Stomach smooth muscle (tissue), 2 donors: ENCODE data around the gene MYOT.
"Not testable (repeated sequence)": the region's sequence is repeated elsewhere in the genome, so short reads cannot be mapped to it uniquely, and the experiment has no call there.

Experiments used
- H3K27ac ChIP-seq: one replicate; pipeline ENCODE4 v1.7.0; 2013; ENCODE audit warnings: mild to moderate bottlenecking, low read length, inconsistent platforms
- H3K27me3 ChIP-seq, 2 donors: one replicate each; pipeline ENCODE4 v1.7.0; 2013; ENCODE audit warnings: low read length in 2 of 2; ENCODE audit not compliant: insufficient read depth in 2 of 2, control insufficient read depth in 1 of 2
- H3K36me3 ChIP-seq, 2 donors: one replicate each; pipeline ENCODE4 v1.7.0; 2013; ENCODE audit warnings: low read length in 2 of 2; ENCODE audit not compliant: control insufficient read depth in 2 of 2, insufficient read depth in 2 of 2
- H3K4me1 ChIP-seq: one replicate; pipeline ENCODE4 v1.7.0; 2013; ENCODE audit warnings: low read length; ENCODE audit not compliant: control insufficient read depth, insufficient read depth
- H3K4me3 ChIP-seq, 2 donors: one replicate each; pipeline ENCODE4 v1.7.0; 2013; ENCODE audit warnings: low read length in 2 of 2
- H3K9ac ChIP-seq, 2 donors: one replicate each; pipeline ENCODE4 v1.7.0; 2013; ENCODE audit warnings: low read length in 2 of 2, mild to moderate bottlenecking in 1 of 2
- H3K9me3 ChIP-seq, 2 donors: one replicate each; pipeline ENCODE4 v1.7.0; 2013; ENCODE audit warnings: low read length in 2 of 2; ENCODE audit not compliant: control insufficient read depth in 2 of 2
- donor health status: healthy.
- donor health status: Pancreatic carcinoma.

The MYOT gene

GRCh38 chr5:137833463-137833862, 34.2 kb upstream of the MYOT start:
- Histone ChIP-seq H3K27me3 (no peaks in the 10 kb centered on the region), H3K4me3 (no peak overlapping the region), H3K36me3 (no peaks in the 10 kb centered on the region), H3K9ac (no peak overlapping the region), H3K9me3 (no peaks in the 10 kb centered on the region), H3K4me1 (peaks cover 3% of the 10 kb centered on the region), H3K27ac (no peak overlapping the region)

DNA sequence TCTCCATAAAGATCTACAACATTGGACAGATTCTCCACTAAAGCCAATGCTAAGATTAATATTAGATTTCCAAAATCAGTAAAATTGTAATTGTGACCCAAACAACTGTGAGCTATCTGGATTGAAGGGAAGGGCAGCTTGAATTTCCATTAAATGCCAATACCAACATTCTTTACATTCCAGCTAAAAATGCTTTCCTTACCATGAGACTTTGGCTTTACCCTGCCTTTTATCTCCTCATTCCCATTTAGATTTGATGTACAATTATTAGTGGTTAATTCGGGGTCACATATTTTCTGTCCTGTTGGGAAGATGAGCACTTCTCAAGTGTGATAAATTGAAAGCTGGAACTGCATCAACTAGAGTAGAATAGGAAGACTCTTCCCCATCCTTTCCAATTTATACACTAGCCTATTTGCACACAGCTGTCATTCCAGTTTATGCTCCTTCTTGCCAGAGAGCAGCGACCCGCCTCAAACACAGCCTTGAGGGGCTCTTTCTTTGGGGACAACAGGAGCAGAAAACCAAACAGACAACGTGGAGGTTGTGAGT, 33.1 kb upstream of the MYOT start:
- Histone ChIP-seq H3K27ac (no peak overlapping the region), H3K36me3 (no peaks in the 10 kb centered on the region), H3K27me3 (no peaks in the 10 kb centered on the region), H3K4me3 (no peak overlapping the region), H3K9ac (no peak overlapping the region), H3K9me3 (no peaks in the 10 kb centered on the region), H3K4me1 (peaks cover 3% of the 10 kb centered on the region)

DNA sequence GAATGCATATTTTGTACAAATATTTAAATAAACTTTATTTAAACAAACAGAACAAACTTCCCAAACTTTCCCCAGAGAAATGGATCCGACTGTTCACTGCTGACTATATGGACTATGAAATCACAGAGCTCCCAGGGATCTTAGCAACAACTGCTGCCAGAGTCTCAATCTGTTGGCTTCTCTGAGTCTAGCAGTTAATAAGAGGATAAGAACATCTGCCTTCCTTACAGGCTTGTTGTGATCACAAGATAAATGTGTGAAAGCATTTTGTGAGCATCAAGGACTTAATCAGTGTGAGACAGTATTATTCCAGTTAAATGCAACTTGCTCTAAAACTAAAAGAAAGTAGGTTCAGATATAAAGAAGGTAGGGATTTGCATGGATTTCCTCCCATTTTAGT, 31.4 kb upstream of the MYOT start:
- Histone ChIP-seq H3K27ac (no peak overlapping the region), H3K4me3 (no peak overlapping the region), H3K27me3 (no peaks in the 10 kb centered on the region), H3K36me3 (no peaks in the 10 kb centered on the region), H3K4me1 (peaks cover 3% of the 10 kb centered on the region), H3K9me3 (no peaks in the 10 kb centered on the region), H3K9ac (no peak overlapping the region)

DNA sequence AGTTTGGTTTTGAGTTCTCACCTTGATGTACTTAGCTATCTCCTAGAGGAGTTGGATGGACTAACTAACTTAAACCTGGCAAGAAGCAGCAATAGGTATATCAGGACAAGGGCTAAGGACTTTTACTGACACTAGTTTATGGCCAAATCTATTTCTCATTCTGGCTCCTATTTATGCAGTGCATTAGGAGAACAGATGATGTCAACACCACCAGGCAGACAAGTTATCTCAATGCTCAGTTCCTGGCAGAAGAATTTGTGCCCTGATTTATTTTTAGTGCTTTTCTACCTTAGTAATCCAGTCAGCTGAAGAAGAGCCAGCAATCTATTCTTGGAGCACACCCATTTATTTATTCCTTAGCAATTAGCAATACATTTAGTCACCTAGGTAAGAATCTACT, 30.7 kb upstream of the MYOT start:
- no peaks in the 10 kb centered on the region for H3K27me3 ChIP-seq
- peak overlapping the region; percentile 4 for H3K27ac ChIP-seq
- no peaks in the 10 kb centered on the region for H3K36me3 ChIP-seq
- H3K4me3 ChIP-seq, result no peak overlapping the region
- no peaks in the 10 kb centered on the region for H3K9me3 ChIP-seq
- peaks cover 3% of the 10 kb centered on the region for H3K4me1 ChIP-seq
- no peak overlapping the region for H3K9ac ChIP-seq

- no peak overlapping the region for H3K4me3 ChIP-seq
Measured at GRCh38 chr5:137837491-137838394, 29.9 kb upstream of the MYOT start.

GRCh38 chr5:137838976-137839375, 28.7 kb upstream of the MYOT start:
- H3K4me3 ChIP-seq, result no peak overlapping the region
- H3K27ac ChIP-seq, result no peak overlapping the region
- H3K36me3 ChIP-seq, result no peaks in the 10 kb centered on the region
- no peak overlapping the region for H3K9ac ChIP-seq
- no peaks in the 10 kb centered on the region for H3K4me1 ChIP-seq
- H3K9me3 ChIP-seq, result no peaks in the 10 kb centered on the region
- H3K27me3 ChIP-seq, result no peaks in the 10 kb centered on the region

More at GRCh38 chr5:137837491-137838394, 29.9 kb upstream of the MYOT start:
- no peaks in the 10 kb centered on the region for H3K9me3 ChIP-seq
- no peak overlapping the region for H3K9ac ChIP-seq
- H3K36me3 ChIP-seq, result no peaks in the 10 kb centered on the region
- peak overlapping the region; percentile 4 for H3K27ac ChIP-seq
- H3K27me3 ChIP-seq, result no peaks in the 10 kb centered on the region
- peaks cover 3% of the 10 kb centered on the region for H3K4me1 ChIP-seq

DNA sequence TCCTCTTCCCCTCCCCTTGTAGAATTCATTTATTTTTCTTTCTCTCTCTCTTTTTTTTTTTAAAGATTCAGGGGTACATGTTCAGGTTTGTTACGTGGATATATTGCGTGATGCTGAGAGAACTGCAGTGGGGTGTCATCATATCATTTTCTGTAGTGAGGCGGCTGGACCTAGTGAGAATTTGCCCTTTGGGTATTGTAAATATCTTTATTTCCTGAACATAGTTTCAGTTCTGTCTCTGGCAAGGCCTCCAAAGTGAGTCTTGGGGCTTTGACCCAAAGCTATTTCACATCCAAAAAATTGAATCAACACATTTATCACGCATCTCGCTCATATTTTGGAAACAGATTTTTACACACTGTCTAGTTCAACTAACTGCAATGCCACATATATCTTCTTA, 25.4 kb upstream of the MYOT start:
- Histone ChIP-seq H3K27ac (no peak overlapping the region), H3K36me3 (no peaks in the 10 kb centered on the region), H3K9me3 (no peaks in the 10 kb centered on the region), H3K4me1 (no peaks in the 10 kb centered on the region), H3K9ac (no peak overlapping the region), H3K4me3 (no peak overlapping the region), H3K27me3 (no peaks in the 10 kb centered on the region)

GRCh38 chr5:137843676-137844299, 23.9 kb upstream of the MYOT start:
- Histone ChIP-seq H3K36me3 (no peaks in the 10 kb centered on the region), H3K4me1 (no peaks in the 10 kb centered on the region), H3K9ac (no peak overlapping the region), H3K4me3 (no peak overlapping the region), H3K27me3 (no peaks in the 10 kb centered on the region), H3K9me3 (no peaks in the 10 kb centered on the region), H3K27ac (no peak overlapping the region)

DNA sequence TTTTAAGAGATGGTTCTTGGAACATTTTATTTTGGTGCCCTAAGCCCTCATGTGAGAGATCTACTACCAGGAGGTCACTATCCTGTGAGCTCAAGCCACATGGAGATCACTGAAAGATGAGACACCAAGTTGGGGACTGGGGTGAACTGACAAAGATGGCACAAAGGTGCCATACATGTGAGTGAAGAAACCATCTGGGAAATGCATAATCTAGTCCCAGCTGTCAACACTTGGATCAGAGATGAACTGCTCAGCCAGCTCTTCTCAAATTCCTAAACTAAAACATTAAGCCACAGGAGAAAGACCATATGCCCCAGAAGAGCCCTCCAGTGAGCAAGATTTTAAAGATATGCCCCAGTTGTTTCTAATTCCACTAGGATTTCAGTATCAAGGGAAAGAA, 22.2 kb upstream of the MYOT start:
- Histone ChIP-seq H3K27me3 (no peaks in the 10 kb centered on the region), H3K27ac (no peak overlapping the region), H3K4me1 (no peaks in the 10 kb centered on the region), H3K36me3 (no peaks in the 10 kb centered on the region), H3K9ac (no peak overlapping the region), H3K4me3 (no peak overlapping the region), H3K9me3 (no peaks in the 10 kb centered on the region)

DNA sequence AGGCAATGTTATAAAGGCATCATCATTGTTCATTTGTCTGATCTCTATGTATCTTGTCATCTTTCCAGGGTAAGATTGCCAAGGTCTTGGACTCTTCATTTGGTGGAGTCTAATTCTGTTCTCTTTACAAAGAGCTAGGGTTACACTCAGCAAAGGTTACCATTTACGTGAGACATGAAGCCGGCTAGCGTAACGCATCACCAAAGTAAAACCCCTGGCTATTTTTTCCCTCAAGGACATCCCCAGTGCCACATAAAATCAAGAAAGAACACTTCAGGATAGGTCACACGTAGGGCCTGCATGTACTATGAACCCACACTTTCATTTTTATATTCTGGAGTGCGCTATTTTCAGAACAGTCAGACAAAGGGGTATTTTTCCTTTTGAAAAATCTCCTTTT, 20.0 kb upstream of the MYOT start:
- Histone ChIP-seq H3K4me3 (no peak overlapping the region), H3K27ac (no peak overlapping the region), H3K9me3 (no peaks in the 10 kb centered on the region), H3K9ac (no peak overlapping the region), H3K27me3 (no peaks in the 10 kb centered on the region), H3K4me1 (no peaks in the 10 kb centered on the region), H3K36me3 (no peaks in the 10 kb centered on the region)

DNA sequence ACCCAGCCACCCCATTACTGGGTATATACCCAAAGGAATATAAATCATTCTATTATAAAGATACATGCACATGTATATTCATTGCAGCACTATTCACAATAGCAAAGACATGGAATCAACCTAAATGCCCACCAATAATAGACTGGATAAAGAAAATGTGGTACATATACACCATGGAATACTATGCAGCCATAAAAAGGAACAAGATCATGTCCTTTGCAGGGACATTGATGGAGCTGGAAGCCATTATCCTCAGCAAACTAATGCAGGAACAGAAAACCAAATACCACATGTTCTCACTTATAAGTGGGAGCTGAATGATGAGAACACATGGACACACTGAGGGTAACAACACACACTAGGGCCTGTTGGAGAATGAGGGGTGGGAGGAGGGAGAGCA, 14.5 kb upstream of the MYOT start:
- not testable (repeated sequence) for H3K4me1 ChIP-seq, H3K27ac ChIP-seq, H3K27me3 ChIP-seq, H3K9me3 ChIP-seq, H3K36me3 ChIP-seq, H3K9ac ChIP-seq, H3K4me3 ChIP-seq
